Neural cell (in vitro differentiated cells): ENCODE results near the gene FOXE1.

ENCODE experiments used
- EZH2 ChIP-seq: fragments of 200-600, 300-800 bp; shearing (Covaris generic), sonication (generic); IDR thresholded peaks from 2 replicates; pipeline ENCODE4 v1.6.1; 2014; ENCODE audit warnings: antibody characterized with exemption, low read length, borderline replicate concordance, mild to moderate bottlenecking; ENCODE audit not compliant: insufficient read depth, poor library complexity, severe bottlenecking
- SMC3 ChIP-seq: fragments of 450-650 bp; conservative IDR thresholded peaks from 2 replicates; pipeline ENCODE4 v1.6.1; 2014; ENCODE audit warnings: antibody characterized with exemption, mild to moderate bottlenecking, moderate library complexity; ENCODE audit not compliant: poor library complexity
- TAF1 ChIP-seq: IDR thresholded peaks from 2 replicates; pipeline ENCODE4 v1.6.1; 2012; ENCODE audit warnings: low read depth
- TF ChIP-seq, protein P1 (sequence below): fragments of 450-650 bp; IDR thresholded peaks from 2 replicates; pipeline ENCODE4 v1.5.1; 2014; ENCODE audit warnings: antibody characterized with exemption, mild to moderate bottlenecking, moderate library complexity; ENCODE audit not compliant: poor library complexity, severe bottlenecking

DNA sequence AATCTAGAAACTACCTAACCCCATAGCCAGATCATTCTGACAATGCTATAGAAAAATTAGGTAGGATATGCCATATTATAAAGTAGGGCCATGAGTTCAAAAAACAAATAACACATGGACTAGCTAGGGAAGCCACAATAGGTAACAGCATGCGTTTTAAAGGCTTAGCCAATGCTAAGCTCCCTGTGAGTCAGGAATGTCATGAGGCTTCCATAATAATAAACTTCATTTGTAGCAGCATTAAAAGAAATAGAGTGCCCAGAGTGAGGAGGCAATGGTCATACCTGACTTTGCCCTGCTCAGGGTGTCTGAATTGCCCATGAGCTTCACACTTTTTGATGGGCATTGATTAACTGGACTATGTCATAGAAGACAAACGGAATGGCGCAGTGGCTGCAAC is 15.8 kb downstream of the FOXE1 start:
- TF ChIP-seq, protein P1, sequence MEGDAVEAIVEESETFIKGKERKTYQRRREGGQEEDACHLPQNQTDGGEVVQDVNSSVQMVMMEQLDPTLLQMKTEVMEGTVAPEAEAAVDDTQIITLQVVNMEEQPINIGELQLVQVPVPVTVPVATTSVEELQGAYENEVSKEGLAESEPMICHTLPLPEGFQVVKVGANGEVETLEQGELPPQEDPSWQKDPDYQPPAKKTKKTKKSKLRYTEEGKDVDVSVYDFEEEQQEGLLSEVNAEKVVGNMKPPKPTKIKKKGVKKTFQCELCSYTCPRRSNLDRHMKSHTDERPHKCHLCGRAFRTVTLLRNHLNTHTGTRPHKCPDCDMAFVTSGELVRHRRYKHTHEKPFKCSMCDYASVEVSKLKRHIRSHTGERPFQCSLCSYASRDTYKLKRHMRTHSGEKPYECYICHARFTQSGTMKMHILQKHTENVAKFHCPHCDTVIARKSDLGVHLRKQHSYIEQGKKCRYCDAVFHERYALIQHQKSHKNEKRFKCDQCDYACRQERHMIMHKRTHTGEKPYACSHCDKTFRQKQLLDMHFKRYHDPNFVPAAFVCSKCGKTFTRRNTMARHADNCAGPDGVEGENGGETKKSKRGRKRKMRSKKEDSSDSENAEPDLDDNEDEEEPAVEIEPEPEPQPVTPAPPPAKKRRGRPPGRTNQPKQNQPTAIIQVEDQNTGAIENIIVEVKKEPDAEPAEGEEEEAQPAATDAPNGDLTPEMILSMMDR, result no peak
- TF ChIP-seq TAF1 (no peak), SMC3 (no peak), EZH2 (no peak)
